ENCODE results near the gene SLCO4A1.

The SLCO4A1 gene

DNA sequence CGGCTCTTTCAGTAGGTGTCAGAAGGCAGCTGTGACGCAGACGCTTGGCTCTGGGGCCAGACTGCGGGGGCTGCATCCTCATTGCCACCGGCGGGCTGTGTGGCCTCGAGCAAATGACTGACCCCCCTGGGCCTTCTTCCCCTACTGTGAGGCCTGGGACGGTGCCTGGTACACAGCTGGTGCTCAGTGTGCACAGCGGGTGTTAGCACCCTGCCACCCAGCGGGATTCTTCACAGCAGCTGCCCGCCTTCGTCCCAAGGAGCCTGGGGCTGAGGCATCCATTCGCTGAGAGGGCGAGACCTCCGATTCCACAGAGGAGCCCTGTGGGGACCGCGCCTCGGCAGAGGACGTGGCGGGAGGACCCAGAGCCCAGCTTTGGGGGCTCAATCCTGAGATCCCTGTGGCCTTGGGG lies 10.6 kb downstream of the SLCO4A1 start:
- DNase-seq (ENCODE audit: low read depth in 3 of 3): no peak

DNA sequence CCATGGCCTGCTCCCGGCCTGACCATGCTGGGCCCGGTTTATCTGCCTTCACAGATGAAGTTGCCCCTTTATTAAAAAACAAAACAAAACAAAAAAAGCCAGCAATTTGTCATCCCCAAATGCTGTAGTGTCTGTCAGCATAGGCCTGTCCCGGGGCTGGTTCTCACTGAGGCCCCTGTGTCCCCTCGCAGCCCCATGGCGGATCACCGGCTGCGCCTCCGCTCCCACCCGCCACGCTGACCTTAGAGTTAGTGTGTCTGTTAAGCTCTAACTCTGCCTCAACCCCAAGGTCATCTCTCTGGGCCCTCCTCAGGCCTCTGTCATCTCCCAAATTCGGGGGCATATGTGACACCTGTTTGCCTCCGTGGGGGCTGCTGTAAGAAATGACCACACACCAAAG lies 11.1 kb downstream of the SLCO4A1 start:
- DNase-seq (ENCODE audit: low read depth in 3 of 3): no peak

GRCh38 chr20:62653951-62654685 lies 11.8 kb downstream of the SLCO4A1 start:
- DNase-seq (ENCODE audit: low read depth in 3 of 3): no peak

DNA sequence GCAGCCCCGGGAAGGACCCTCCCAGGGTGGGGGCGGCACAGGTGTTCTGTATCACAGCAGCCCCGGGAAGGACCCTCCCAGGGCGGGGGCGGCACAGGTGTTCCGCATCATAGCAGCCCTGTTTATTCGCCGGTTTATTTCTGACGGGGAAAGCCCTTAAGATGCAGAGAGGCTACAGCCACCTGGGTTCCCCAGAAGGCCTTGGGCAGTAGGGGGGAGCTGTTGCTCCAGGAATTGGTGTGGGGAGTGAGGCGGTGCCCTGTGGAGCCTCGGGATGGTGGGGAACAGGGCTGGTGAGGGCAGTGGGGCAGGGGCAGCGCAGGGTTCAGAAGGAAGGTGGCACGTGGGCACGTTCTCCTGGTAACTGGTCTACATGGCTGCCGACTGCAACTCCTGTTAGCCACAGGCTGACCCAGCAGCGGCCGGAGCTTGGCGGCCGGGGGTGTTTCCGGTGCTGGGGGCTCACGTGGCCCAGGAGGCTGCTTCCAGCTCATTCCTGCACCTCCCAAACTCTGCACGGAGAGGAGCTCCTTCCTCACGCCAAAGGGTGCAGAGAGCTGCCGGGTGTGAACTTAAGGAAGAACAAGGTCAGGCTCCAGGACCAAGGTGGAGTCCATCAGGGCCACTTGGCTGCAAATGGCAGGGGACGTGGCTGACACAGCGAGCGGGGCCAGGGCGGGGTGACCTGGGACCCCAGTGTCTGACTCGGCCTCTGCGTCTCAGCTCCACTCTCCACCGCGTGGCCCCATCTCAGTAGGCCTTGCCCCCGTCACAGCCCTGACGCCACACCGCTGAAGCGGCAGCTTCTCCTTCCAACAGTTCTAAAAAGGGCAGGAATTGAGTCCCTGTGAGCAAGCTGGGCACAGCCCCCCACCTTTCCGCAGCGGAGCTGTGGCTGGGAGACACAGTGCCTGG lies 13.2 kb downstream of the SLCO4A1 start:
- DNase-seq (ENCODE audit: low read depth in 3 of 3): no peak

- DNase-seq (ENCODE audit: low read depth in 3 of 3): no peak
Observed at GRCh38 chr20:62656197-62656918, 14.1 kb downstream of the SLCO4A1 start.

DNA sequence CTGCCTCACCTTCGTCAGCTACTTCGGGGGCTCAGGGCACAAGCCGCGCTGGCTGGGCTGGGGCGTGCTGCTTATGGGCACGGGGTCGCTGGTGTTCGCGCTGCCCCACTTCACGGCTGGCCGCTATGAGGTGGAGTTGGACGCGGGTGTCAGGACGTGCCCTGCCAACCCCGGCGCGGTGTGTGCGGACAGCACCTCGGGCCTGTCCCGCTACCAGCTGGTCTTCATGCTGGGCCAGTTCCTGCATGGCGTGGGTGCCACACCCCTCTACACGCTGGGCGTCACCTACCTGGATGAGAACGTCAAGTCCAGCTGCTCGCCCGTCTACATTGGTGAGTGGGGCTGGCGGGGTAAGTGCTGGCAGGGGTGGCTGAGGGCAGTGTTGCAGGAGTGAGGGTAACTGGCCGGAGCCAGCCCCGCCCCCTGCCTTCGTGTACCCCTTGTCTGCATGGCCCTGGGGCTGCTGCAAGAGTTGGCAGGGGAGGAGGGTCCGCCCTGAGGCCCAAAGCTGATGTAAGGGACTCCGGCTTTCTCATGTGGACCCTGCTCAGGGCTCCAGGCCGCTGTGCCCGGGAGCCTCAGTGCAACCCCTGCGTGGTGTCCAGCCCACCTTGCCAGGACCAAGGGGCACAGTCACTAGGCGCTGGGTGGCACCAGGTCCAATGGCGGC lies 14.8 kb downstream of the SLCO4A1 start:
- DNase-seq (ENCODE audit: low read depth in 3 of 3): no peak

DNA sequence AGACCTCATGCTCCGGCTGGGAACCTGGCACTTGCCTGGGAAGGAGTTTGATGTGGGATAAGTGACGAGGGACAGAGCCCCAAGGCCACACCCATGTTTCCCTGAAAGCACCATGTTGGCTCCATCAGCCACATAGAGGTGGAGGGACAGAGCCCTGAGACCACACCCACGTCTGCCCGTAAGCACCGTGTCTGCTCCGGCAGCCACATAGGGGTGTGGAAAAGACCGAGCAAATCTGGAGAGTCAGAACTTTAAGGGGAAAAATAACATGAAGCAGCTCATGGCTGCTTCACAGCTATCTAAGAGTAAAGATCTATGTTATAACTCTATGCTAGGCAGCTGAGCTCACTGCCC lies 15.3 kb downstream of the SLCO4A1 start:
- no peak for DNase-seq (ENCODE audit: low read depth in 3 of 3)

GRCh38 chr20:62657956-62658355 lies 15.7 kb downstream of the SLCO4A1 start:
- DNase-seq (ENCODE audit: low read depth in 3 of 3): no peak

- DNase-seq (ENCODE audit: low read depth in 3 of 3): no peak
Observed at GRCh38 chr20:62658593-62659178, 16.4 kb downstream of the SLCO4A1 start.

DNA sequence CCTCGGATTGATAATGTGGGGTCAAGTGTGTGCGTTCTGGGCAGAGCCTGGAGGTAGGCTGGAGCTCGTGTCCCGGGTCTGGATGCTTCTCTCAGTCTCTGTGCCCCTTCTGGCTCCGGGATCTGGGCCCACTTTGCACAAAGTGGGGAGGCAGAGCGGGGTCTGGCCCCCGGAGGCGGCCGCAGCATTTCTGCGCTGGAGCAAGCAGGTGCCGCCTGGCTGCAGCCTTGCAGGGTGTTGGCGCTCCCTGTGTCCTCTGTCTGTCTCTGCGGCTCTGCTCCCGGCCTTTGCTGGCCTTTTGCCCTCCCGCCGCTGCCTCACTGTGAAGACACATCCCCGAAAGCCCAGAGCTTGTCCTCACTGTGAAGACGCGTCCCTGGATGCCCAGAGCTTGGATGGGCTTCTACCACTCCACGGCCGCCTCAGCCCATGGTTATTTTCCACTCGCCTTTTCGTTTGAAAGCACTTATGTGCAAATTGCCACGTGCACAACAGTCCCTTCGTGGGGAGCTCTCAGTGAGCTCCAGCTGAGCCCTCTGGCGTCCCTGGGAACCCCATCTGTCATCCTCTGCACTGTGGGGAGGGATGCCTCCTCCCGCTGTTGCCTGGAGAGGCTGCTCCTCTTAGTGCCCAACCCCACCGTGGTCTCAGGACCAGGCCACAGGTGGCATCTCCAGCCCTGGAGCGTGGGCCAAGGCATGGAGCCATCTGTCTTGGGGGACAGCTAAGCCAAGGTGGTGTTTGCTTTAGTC lies 17.4 kb downstream of the SLCO4A1 start:
- DNase-seq (ENCODE audit: low read depth in 3 of 3): no peak

DNA sequence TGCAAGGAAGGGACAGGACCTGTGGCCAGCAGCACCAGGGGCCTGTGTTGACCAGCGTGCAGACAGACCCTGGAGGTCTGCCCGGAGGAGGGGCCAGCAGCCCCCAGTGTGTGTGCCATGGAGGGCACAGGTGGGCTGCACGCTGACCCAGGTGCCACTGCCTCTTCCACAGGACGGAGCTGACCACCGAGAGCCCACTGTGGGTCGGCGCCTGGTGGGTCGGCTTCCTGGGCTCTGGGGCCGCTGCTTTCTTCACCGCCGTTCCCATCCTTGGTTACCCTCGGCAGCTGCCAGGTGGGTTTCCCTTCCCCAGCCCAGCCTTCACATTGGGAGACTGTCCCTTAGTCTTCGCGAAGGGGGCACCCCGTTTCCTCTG lies 17.9 kb downstream of the SLCO4A1 start:
- no peak for DNase-seq (ENCODE audit: low read depth in 3 of 3)

DNA sequence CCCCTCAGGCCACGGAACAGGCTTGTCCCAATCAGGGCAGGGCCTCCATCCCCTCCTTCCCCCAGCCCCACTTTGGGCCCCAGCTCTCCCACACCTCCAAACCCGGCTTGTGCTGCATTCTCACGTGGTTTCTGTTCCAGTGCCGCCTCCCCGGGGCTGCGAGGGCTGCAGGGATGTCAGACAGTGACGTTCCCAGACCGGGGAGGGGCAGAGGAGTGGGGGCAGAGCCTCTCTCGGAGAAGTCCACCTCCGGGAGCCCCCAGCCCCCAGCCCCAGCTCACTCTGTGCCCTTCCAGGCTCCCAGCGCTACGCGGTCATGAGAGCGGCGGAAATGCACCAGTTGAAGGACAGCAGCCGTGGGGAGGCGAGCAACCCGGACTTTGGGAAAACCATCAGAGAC lies 18.5 kb downstream of the SLCO4A1 start:
- DNase-seq (ENCODE audit: low read depth in 3 of 3): no peak

GRCh38 chr20:62661647-62662046 lies 19.3 kb downstream of the SLCO4A1 start:
- no peak for DNase-seq (ENCODE audit: low read depth in 3 of 3)

DNA sequence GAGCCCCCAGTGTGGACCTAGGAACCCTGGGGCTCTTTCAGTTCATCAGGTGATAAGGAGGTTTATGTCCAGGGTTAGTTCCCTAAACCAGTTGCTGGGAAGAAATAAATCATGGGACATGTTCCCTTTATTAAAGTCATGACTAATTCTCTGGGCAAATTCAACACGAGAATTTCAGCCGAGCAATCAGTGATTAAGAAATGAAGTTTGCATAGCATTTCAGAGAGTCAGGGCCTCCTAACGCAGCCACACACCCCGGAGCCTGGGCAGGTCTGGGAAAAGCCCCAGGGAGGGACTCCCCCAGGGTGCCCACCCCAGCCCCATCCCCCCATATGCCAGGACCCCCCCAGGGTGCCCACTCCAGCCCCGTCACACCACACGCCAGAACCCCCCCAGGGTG lies 20.1 kb downstream of the SLCO4A1 start:
- no peak for DNase-seq (ENCODE audit: low read depth in 3 of 3)

DNA sequence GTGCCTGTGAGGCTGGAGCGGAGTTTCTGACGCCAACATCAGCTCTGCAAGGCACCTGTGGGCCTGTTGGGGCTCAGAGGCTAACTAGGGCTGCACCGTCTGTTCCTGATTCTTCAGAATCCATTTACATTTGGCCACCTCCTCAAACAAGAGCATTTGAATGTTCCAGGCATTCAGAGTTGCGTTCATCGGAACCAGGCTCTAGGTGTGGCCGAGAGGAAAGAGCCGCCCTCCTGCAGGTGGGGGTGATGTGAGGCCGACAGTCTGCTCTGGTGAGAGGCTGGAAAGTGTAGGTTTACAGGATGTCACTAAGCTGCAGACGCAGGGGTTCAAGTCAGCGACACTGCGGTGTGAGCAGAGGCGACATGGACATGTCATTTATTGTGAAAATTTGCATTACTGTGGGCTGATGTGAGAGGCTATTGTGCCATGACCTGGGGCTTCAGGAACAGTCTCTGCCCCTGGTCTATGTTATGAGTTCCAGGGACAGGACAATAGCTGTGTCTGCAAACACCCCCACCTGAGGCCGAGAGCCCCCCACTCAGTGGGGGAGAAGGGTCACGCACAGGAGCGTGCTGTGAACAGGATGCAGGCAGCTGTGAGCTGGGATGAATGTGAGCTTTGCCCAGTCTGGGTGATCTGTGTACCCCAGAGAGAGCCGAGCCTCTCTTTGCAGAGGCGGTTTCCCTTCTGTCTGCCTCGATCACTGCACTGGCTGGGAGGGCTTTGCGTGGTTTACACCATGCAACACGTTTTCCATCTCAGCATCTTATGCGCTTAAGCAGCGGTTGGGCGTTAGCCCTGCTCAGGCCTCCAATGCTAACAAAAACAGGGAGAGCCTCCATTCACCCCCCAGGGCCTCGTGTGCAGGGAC lies 21.1 kb downstream of the SLCO4A1 start:
- DNase-seq (ENCODE audit: low read depth in 3 of 3): no peak

GRCh38 chr20:62664019-62664971 lies 22.0 kb downstream of the SLCO4A1 start:
- no peak for DNase-seq (ENCODE audit: low read depth in 3 of 3)

DNA sequence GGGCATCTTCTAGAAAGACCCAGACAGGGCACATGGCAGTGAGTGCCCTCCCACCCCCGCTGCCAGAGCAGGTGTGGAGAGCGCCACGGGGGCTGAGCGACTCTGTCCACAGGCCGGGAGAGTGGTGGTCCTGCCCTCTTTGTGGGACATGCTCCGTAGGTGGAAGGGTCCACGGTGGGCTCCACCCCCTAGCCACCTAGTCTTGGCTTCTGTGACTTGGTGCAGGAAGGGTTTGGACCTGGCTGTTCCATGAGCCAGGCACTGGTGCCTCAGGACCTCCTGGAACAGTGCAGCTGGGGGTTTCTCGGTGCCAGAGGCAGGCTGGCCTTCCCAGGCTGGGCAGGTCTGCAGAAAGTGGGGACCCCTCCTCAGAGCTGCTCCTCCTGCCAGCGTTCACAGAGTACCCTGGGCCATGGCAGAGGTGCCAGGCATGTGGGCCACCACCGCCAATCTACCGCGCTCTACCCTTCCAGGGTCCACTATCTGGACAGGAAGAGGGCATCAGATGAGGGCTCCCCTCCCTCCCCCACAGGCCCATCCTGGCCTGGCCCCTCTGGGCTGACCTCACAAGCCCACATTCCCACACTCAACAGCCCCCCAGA lies 23.0 kb downstream of the SLCO4A1 start:
- DNase-seq (ENCODE audit: low read depth in 3 of 3): no peak
